Measurements from ENCODE around the gene AHDC1. TPM values are rescaled to one million over a fixed set of nuclear protein-coding genes. Genes with fewer than 3 reads are reported as not detected.

The AHDC1 gene
- total and polyA plus RNA-seq, 2 of the 13 experiments (the other 11 are each of a cell fraction or from before 2014, with no cell fraction given), result 1.0 to 2.7 TPM

GRCh38 chr1:27583479-27583878 lies 20.5 kb downstream of the AHDC1 start:
- peaks cover 15% of the 10 kb centered on the region; the same call in 1 of the 2 replicates for H4K20me1 ChIP-seq (ENCODE audit: insufficient read depth, low read length)
- CTCF ChIA-PET (ENCODE audit: low intra/inter-chr PET ratio, low total read pairs), result no interaction called here
- no peaks in the 10 kb centered on the region for H3K27me3 ChIP-seq (ENCODE audit: control insufficient read depth in 1 of 2, insufficient read depth in 2 of 2, low read length in 2 of 2)
- no peak overlapping the region for H3K4me3 ChIP-seq (replicated peaks in 1 of 3; ENCODE audit: insufficient read depth in 1 of 3, low read depth in 2 of 3, low read length in 3 of 3)
- peaks cover 11% of the 10 kb centered on the region for H3K79me2 ChIP-seq (ENCODE audit: insufficient read depth, low read length)
- POLR2A ChIA-PET, result interaction anchor here (1.1 to 2.9 kb wide), 3 partner anchors 14 to 56 kb away, joined by 3 to 10 read pairs (median 5); no protein-coding TSS in a partner anchor
- H3K4me1 ChIP-seq (ENCODE audit: insufficient read depth, low read length), result peaks cover 73% of the 10 kb centered on the region
- intact Hi-C loops (cut with micrococcal nuclease; ENCODE audit: unreplicated experiment), result no loop called here
- H3K36me3 ChIP-seq (replicated peaks in 1 of 2; ENCODE audit: control insufficient read depth in 1 of 2, insufficient read depth in 2 of 2, low read length in 2 of 2), result peaks cover 0 to 2% of the 10 kb centered on the region in 2 experiments; a peak in 1 of 5 replicates
- 75% methylated on average over 3 of the region's 3 CpGs for WGBS (ENCODE audit: low lambda C conversion rate)
- ATAC-seq (no peak), DNase-seq (ENCODE audit: low spot score) (no peak), FAIRE-seq (no peak)
- H3K27ac ChIP-seq (ENCODE audit: extremely low read length, insufficient read depth, low read length), result no peak overlapping the region
- no peak overlapping the region for H2AFZ ChIP-seq (ENCODE audit: low read length)
- no peaks in the 10 kb centered on the region for H3K9me3 ChIP-seq (ENCODE audit: low read length)
- TF ChIP-seq ZZZ3 (CRISPR knock-in tag; IDR thresholded peaks at IDR 0.05; ENCODE audit: borderline replicate concordance) (no peak), ZNF891 (CRISPR knock-in tag; IDR thresholded peaks at IDR 0.05) (no peak), ZNF143 (CRISPR knock-in tag; IDR thresholded peaks at IDR 0.05) (no peak), MYC (CRISPR knock-in tag; IDR thresholded peaks at IDR 0.05; ENCODE audit: borderline replicate concordance) (no peak)
- TF ChIP-seq, protein P1, sequence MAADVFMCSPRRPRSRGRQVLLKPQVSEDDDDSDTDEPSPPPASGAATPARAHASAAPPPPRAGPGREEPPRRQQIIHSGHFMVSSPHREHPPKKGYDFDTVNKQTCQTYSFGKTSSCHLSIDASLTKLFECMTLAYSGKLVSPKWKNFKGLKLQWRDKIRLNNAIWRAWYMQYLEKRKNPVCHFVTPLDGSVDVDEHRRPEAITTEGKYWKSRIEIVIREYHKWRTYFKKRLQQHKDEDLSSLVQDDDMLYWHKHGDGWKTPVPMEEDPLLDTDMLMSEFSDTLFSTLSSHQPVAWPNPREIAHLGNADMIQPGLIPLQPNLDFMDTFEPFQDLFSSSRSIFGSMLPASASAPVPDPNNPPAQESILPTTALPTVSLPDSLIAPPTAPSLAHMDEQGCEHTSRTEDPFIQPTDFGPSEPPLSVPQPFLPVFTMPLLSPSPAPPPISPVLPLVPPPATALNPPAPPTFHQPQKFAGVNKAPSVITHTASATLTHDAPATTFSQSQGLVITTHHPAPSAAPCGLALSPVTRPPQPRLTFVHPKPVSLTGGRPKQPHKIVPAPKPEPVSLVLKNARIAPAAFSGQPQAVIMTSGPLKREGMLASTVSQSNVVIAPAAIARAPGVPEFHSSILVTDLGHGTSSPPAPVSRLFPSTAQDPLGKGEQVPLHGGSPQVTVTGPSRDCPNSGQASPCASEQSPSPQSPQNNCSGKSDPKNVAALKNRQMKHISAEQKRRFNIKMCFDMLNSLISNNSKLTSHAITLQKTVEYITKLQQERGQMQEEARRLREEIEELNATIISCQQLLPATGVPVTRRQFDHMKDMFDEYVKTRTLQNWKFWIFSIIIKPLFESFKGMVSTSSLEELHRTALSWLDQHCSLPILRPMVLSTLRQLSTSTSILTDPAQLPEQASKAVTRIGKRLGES (CRISPR knock-in tag; IDR thresholded peaks at IDR 0.05; ENCODE audit: borderline replicate concordance), result no peak
- TF ChIP-seq, protein P2, sequence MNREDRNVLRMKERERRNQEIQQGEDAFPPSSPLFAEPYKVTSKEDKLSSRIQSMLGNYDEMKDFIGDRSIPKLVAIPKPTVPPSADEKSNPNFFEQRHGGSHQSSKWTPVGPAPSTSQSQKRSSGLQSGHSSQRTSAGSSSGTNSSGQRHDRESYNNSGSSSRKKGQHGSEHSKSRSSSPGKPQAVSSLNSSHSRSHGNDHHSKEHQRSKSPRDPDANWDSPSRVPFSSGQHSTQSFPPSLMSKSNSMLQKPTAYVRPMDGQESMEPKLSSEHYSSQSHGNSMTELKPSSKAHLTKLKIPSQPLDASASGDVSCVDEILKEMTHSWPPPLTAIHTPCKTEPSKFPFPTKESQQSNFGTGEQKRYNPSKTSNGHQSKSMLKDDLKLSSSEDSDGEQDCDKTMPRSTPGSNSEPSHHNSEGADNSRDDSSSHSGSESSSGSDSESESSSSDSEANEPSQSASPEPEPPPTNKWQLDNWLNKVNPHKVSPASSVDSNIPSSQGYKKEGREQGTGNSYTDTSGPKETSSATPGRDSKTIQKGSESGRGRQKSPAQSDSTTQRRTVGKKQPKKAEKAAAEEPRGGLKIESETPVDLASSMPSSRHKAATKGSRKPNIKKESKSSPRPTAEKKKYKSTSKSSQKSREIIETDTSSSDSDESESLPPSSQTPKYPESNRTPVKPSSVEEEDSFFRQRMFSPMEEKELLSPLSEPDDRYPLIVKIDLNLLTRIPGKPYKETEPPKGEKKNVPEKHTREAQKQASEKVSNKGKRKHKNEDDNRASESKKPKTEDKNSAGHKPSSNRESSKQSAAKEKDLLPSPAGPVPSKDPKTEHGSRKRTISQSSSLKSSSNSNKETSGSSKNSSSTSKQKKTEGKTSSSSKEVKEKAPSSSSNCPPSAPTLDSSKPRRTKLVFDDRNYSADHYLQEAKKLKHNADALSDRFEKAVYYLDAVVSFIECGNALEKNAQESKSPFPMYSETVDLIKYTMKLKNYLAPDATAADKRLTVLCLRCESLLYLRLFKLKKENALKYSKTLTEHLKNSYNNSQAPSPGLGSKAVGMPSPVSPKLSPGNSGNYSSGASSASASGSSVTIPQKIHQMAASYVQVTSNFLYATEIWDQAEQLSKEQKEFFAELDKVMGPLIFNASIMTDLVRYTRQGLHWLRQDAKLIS (CRISPR knock-in tag; IDR thresholded peaks at IDR 0.05), result no peak
- TF ChIP-seq, protein P3, sequence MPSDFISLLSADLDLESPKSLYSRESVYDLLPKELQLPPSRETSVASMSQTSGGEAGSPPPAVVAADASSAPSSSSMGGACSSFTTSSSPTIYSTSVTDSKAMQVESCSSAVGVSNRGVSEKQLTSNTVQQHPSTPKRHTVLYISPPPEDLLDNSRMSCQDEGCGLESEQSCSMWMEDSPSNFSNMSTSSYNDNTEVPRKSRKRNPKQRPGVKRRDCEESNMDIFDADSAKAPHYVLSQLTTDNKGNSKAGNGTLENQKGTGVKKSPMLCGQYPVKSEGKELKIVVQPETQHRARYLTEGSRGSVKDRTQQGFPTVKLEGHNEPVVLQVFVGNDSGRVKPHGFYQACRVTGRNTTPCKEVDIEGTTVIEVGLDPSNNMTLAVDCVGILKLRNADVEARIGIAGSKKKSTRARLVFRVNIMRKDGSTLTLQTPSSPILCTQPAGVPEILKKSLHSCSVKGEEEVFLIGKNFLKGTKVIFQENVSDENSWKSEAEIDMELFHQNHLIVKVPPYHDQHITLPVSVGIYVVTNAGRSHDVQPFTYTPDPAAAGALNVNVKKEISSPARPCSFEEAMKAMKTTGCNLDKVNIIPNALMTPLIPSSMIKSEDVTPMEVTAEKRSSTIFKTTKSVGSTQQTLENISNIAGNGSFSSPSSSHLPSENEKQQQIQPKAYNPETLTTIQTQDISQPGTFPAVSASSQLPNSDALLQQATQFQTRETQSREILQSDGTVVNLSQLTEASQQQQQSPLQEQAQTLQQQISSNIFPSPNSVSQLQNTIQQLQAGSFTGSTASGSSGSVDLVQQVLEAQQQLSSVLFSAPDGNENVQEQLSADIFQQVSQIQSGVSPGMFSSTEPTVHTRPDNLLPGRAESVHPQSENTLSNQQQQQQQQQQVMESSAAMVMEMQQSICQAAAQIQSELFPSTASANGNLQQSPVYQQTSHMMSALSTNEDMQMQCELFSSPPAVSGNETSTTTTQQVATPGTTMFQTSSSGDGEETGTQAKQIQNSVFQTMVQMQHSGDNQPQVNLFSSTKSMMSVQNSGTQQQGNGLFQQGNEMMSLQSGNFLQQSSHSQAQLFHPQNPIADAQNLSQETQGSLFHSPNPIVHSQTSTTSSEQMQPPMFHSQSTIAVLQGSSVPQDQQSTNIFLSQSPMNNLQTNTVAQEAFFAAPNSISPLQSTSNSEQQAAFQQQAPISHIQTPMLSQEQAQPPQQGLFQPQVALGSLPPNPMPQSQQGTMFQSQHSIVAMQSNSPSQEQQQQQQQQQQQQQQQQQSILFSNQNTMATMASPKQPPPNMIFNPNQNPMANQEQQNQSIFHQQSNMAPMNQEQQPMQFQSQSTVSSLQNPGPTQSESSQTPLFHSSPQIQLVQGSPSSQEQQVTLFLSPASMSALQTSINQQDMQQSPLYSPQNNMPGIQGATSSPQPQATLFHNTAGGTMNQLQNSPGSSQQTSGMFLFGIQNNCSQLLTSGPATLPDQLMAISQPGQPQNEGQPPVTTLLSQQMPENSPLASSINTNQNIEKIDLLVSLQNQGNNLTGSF (CRISPR knock-in tag; IDR thresholded peaks at IDR 0.05), result no peak
- H3K9ac ChIP-seq (ENCODE audit: insufficient read depth, low read depth, low read length), result no peak overlapping the region
- in situ Hi-C loops (cut with HindIII; ENCODE audit: extremely low pct_ligation_motif_present, low pct_unique_long_range_greater_than_20kb), result no loop called here
- no TSS peak for BruUV-seq (replicated peaks)
- no peak overlapping the region for H3K4me2 ChIP-seq (ENCODE audit: low read depth, low read length)

All from HepG2 (cell line).